Fibroblast of upper back skin (primary cell): Measurements from ENCODE around the gene ZNF205.
"Not testable (repeated sequence)": the region's sequence is repeated elsewhere in the genome, so short reads cannot be mapped to it uniquely, and the experiment has no call there.

Experiments
- DNase-seq: peaks from one replicate; pipeline ENCODE4 v3.0.0-alpha.2; 2013

Gene ZNF205

GRCh38 chr16:3150346-3151218 is 38.2 kb downstream of the ZNF205 start:
- peak; percentile 96 for DNase-seq

DNA sequence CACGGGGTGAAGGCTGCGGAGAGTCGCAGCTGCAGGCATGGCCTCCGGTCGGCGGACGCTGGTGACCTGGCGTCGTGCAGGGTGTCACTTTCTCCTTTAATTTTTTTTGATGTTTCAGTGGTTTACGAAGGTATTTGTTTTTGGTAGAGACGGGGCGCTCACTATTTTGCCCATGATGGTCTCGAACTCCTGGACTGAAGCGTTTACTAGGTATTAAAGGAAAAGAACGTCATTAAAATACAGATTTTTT is 39.6 kb downstream of the ZNF205 start:
- DNase-seq, result no peak

- peak; percentile 95 for DNase-seq
Measured at GRCh38 chr16:3152277-3152990, 40.0 kb downstream of the ZNF205 start.

- DNase-seq, result no peak
Measured at GRCh38 chr16:3152991-3153368, 40.6 kb downstream of the ZNF205 start.

DNA sequence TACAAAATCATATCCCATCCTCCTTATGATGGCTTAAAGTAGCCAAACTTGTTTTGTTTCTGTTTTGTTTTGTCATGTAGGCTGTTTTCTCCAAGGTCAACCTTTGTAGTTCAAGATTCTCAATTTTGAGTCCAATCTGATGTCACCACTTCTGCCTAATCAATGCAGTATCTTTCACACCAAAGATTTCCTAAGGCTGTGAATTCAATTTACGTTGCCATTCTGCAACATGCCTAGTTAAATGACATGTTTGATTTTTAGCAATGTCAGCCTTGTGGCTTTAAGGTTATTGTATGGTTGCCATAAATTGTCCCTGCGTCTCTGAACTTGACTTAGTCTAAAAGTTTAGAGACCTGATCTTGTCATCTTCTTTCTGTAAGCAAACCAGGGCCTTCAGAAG is 42.8 kb downstream of the ZNF205 start:
- DNase-seq, result no peak

DNA sequence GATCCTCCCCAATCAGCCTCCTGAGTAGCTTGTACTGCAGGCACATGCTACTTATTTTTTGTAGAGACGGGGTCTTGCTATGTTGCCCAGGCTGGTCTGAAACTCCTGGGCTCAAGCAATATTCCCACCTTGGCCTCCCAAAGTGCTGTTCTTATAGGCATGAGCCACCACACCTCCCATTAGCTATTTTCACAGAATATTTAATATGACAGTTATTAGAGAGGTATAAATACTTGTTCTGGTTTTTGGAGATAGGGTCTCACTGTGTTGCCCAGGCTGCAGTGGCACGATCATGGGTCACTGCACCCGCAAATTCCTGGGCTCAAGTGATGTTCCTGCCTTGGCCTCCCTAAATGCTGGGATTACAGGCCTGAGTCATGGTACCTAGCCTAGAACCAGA is 43.6 kb downstream of the ZNF205 start:
- no peak for DNase-seq

DNA sequence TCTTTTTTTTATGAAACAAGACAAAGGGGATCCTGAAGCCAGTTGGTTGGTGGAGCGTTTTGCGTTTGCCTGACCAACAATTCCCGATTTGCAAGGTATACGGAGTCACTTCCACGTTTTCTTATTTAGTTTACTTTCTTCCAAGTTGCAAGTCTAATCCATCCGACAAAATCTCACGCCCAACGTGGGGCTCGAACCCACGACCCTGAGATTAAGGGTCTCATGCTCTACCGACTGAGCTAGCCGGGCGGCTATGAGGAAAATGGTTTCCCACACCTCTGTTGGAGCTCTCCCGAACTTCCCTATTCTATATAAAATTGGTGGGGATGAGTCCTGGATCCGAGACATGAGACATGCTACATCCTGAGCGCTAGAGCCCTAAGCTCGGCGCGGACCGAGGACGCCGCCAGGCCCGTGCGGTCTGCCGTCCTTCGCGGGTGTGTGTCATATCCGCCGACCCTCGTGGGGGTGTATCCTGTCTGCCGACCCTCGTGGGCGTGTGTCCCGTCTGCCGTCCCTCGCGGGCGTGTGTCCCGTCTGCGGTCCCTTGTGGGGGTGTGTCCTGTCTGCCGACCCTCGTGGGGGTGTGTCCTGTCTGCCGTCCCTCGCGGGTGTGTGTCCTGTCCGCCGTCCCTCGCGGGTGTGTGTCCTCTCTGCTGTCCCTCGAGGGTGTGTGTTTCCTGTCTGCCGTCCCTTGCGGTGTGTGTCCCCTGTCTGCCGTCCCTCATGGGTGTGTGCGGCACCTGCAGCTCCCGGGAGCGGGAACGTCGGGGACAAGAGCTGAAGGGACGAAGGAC is 45.0 kb downstream of the ZNF205 start:
- DNase-seq, result peak; percentile 98

DNA sequence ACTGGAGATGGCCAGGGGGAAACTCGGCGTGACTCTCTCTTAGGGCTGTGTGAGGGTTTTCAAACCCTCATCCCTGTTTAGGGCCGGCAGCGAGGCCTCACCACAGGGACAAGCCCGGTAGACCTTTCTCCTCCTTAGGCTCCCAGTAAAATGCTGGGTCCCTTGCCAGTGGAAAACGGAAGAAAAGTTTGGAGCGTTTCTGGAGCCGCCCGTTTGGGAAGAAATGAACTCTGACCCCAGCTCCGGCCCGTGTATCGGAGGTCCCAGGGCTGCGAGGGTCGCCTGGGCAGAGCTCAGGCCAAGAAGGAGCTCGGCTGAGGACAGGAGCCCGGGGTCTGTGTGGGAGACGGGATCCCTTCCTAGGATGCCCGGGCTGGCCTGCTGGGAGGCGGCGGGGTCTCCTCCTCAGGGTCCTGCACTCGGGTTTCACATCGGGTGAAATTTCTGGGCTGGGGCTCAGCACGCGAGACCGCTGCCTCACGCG is 45.7 kb downstream of the ZNF205 start:
- no peak for DNase-seq

DNA sequence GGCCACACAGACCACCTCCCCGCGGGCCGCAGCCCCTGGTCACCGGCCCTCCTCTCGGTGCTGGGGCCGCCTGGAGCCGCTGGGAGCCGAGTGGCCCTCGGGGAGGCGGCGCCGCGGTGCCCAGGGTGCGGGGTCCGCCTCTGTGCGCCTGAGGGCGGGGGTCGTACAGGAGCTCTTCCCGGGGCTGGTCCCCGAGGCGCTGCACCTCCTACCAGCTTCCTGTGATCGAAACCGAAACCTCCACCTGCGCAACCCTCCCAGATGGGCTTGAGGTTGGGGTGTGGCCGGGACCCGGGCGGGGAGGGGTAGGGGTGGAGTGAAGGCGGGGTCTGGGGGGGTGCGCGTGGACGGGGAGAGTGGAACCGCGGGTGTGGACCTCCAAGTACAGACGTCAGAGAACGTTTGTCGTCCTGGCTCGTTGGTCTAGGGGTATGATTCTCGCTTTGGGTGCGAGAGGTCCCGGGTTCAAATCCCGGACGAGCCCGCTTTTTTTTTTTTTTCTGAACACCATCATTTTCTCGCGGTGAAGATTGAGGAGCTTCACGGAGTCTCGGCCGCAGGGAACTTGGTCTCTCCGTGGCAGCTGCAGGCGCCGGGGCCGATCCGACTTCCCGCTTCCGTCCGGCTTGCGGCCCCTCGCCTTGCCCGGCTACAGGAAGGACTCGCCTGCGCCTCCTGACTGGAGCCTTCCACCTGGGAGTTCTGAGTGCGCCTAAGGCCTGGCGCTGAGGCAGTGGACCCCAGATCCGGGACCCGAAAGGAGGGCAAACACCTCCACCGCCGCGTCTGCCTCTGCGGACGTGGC is 46.3 kb downstream of the ZNF205 start:
- peak; percentile 83 for DNase-seq

DNA sequence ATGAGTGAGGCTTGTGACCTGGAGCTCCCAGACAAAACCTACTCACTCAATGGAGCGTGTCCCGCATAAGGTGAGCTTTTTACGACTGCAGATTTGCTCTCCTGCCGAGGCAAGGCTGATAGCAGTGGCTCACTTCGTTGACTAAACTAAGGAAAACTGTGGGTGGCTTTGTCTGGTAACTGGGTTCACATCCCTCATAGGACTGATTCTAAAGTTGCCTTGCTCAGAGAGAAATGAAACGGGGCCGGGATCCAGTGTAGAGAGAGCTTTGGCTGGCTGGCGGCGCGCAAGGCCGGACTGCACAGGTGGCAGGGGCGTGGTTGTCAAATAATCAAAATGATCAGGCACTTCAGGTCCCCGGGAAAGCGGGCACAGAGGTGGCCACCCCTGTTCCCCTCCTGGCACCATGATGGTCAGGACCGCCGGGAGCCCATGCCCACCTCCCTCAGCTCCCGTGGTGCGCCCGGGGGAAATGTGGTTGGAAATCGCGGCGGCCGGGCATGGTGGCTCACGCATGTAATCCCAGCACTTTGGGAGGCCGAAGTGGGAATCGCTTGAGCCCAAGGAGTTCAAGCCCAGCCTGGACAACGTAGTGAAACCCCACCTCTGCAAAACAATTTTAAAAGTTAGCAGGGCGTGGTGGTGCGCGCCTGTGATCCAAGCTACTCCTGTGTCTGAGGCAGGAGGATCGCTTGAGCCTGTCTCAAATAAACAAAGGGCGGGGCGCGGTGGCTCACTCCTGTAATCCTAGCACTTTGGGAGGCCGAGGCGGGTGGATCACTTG is 49.0 kb downstream of the ZNF205 start:
- DNase-seq, result no peak

- DNase-seq, result no peak
Measured at GRCh38 chr16:3164121-3164991, 52.0 kb downstream of the ZNF205 start.

- no peak for DNase-seq
Measured at GRCh38 chr16:3165111-3165822, 52.9 kb downstream of the ZNF205 start.

- no peak for DNase-seq
Measured at GRCh38 chr16:3166505-3166886, 54.1 kb downstream of the ZNF205 start.

DNA sequence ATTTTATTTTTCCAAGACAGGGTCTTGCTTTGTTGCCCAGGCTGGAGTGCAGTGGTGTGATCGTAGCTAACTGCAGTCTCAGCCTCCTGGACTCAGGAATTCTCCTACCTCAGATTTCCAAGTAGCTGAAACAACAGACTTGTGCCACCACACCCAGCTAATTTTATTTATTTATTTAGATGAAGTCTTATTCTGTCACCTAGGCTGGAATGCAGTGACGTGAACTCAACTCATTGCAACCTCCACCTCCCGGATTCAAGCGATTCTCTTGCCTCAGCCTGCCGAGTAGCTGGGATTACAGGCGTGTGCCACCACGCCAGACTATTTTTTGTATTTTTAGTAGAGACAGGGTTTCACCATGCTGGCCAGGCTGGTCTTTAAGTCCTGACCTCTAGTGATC is 56.3 kb downstream of the ZNF205 start:
- not testable (repeated sequence) for DNase-seq
